ENCODE measurements around the gene NECTIN1.

Gene NECTIN1

GRCh38 chr11:119594639-119595249, 134.3 kb downstream of the NECTIN1 start:
- no peak overlapping the region for H3K4me3 ChIP-seq (ENCODE audit: low read depth in 1 of 2, low read length in 1 of 2)
- no peaks in the 10 kb centered on the region for H3K36me3 ChIP-seq
- no peaks in the 10 kb centered on the region for H3K4me1 ChIP-seq (ENCODE audit: control insufficient read depth in 1 of 2, insufficient read depth in 1 of 2, low read depth in 1 of 2, low read length in 1 of 2)
- H3K9me3 ChIP-seq, result no peaks in the 10 kb centered on the region
- H3K27me3 ChIP-seq, result no peaks in the 10 kb centered on the region
- no peak for TF ChIP-seq CTCF (IDR thresholded peaks at IDR 0.05)
- no peak overlapping the region for H3K27ac ChIP-seq

- no peak overlapping the region for H3K27ac ChIP-seq
- peaks cover 1% of the 10 kb centered on the region for H3K27me3 ChIP-seq
- H3K4me3 ChIP-seq (ENCODE audit: low read depth in 1 of 2, low read length in 1 of 2), result no peak overlapping the region
- no peaks in the 10 kb centered on the region for H3K4me1 ChIP-seq (ENCODE audit: control insufficient read depth in 1 of 2, insufficient read depth in 1 of 2, low read depth in 1 of 2, low read length in 1 of 2)
- TF ChIP-seq CTCF (IDR thresholded peaks at IDR 0.05), result no peak
- no peaks in the 10 kb centered on the region for H3K9me3 ChIP-seq
- H3K36me3 ChIP-seq, result no peaks in the 10 kb centered on the region
These were observed 135.7 kb downstream of the NECTIN1 start for GRCh38 chr11:119593346-119593745.

GRCh38 chr11:119592642-119593041, 136.4 kb downstream of the NECTIN1 start:
- H3K4me3 ChIP-seq (ENCODE audit: low read depth in 1 of 2, low read length in 1 of 2), result no peak overlapping the region
- peaks cover 7% of the 10 kb centered on the region for H3K27me3 ChIP-seq
- TF ChIP-seq CTCF (IDR thresholded peaks at IDR 0.05), result no peak
- H3K4me1 ChIP-seq (ENCODE audit: control insufficient read depth in 1 of 2, insufficient read depth in 1 of 2, low read depth in 1 of 2, low read length in 1 of 2), result no peaks in the 10 kb centered on the region
- H3K9me3 ChIP-seq, result no peaks in the 10 kb centered on the region
- no peaks in the 10 kb centered on the region for H3K36me3 ChIP-seq
- no peak overlapping the region for H3K27ac ChIP-seq

GRCh38 chr11:119591836-119592310, 137.1 kb downstream of the NECTIN1 start:
- H3K4me3 ChIP-seq (ENCODE audit: low read depth in 1 of 2, low read length in 1 of 2), result no peak overlapping the region
- TF ChIP-seq CTCF (IDR thresholded peaks at IDR 0.05), result no peak
- no peaks in the 10 kb centered on the region for H3K4me1 ChIP-seq (ENCODE audit: control insufficient read depth in 1 of 2, insufficient read depth in 1 of 2, low read depth in 1 of 2, low read length in 1 of 2)
- no peaks in the 10 kb centered on the region for H3K9me3 ChIP-seq
- H3K27me3 ChIP-seq, result peaks cover 13% of the 10 kb centered on the region
- no peaks in the 10 kb centered on the region for H3K36me3 ChIP-seq
- H3K27ac ChIP-seq, result no peak overlapping the region

GRCh38 chr11:119590651-119591351, 138.2 kb downstream of the NECTIN1 start:
- TF ChIP-seq CTCF (IDR thresholded peaks at IDR 0.05), result no peak
- H3K9me3 ChIP-seq, result no peaks in the 10 kb centered on the region
- H3K27ac ChIP-seq, result no peak overlapping the region
- H3K36me3 ChIP-seq, result no peaks in the 10 kb centered on the region
- H3K4me3 ChIP-seq (ENCODE audit: low read depth in 1 of 2, low read length in 1 of 2), result no peak overlapping the region
- H3K27me3 ChIP-seq, result peaks cover 24% of the 10 kb centered on the region
- H3K4me1 ChIP-seq (ENCODE audit: control insufficient read depth in 1 of 2, insufficient read depth in 1 of 2, low read depth in 1 of 2, low read length in 1 of 2), result no peaks in the 10 kb centered on the region

Data from neutrophil (primary cell).